ENCODE results near the gene ZNF681. TPM values are rescaled to one million over a fixed set of nuclear protein-coding genes. Genes with fewer than 3 reads are reported as not detected.

Gene ZNF681
- total and polyA plus RNA-seq, 2 of the 4 experiments (the other 2 are of a cell fraction): 0.15 to 0.54 TPM

DNA sequence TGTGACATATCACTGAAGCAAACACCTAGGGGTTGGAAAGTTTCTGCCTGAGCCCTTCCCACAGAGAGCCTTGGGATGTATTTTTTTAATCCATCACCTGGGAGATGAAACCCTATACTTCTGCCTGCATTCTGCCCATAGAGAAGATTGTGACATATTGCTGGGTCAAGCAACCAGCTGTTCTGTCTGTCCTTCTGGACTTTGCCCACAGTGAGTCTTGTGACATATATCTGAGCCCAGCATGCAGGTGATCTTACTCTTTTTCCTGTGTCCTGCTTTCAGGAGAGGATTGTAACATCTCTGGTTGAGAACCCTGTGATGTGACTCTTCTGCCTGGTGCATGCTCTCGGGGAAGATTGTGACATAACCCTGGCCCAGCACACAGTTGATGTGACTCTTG, 24.9 kb upstream of the ZNF681 start:
- Histone ChIP-seq H2BK5ac (ENCODE audit: low read depth, low read length, poor library complexity, severe bottlenecking) (no peak overlapping the region), H3K23ac (ENCODE audit: low read depth, low read length) (no peak overlapping the region), H3K79me1 (ENCODE audit: low read depth in 1 of 2, low read length in 2 of 2) (no peaks in the 10 kb centered on the region), H3K4ac (ENCODE audit: low read depth, low read length) (no peak overlapping the region), H4K91ac (ENCODE audit: insufficient read depth, low read depth, low read length) (no peak overlapping the region), H3K9me1 (ENCODE audit: insufficient read depth, low read length) (no peaks in the 10 kb centered on the region), H3K18ac (ENCODE audit: low read depth, low read length) (no peak overlapping the region), H3K27ac (ENCODE audit: insufficient read depth, low read length) (no peak overlapping the region), H2AK9ac (replicated peaks; ENCODE audit: low read depth, low read length, poor library complexity) (no peak overlapping the region), H2BK15ac (ENCODE audit: low read depth, low read length) (no peak overlapping the region), H3K9me3 (ENCODE audit: control insufficient read depth, insufficient read depth, low read length) (peaks cover 4% of the 10 kb centered on the region), H3K9ac (ENCODE audit: low read depth, low read length) (no peak overlapping the region), H3K27me3 (ENCODE audit: control insufficient read depth, insufficient read depth, low read length) (no peaks in the 10 kb centered on the region), H2AK5ac (ENCODE audit: low read depth, low read length) (no peak overlapping the region), H2BK120ac (ENCODE audit: low read depth, low read length) (no peak overlapping the region), H3K4me1 (ENCODE audit: control insufficient read depth, insufficient read depth, low read length) (no peaks in the 10 kb centered on the region), H3K4me3 (ENCODE audit: insufficient read depth, low read depth, low read length) (no peak overlapping the region), H2AFZ (replicated peaks; ENCODE audit: low read length, poor library complexity) (no peak overlapping the region), H4K8ac (ENCODE audit: low read depth in 2 of 2, low read length in 2 of 2) (no peak overlapping the region), H3K36me3 (ENCODE audit: control insufficient read depth, insufficient read depth, low read length) (no peaks in the 10 kb centered on the region), H3K14ac (replicated peaks; ENCODE audit: low read depth, low read length) (no peak overlapping the region), H4K5ac (ENCODE audit: low read depth, low read length) (no peak overlapping the region), H4K20me1 (ENCODE audit: insufficient read depth, low read length) (no peaks in the 10 kb centered on the region), H3K56ac (ENCODE audit: extremely low read depth, insufficient read depth, low read length) (no peak overlapping the region), H2BK20ac (ENCODE audit: low read depth, low read length) (no peak overlapping the region), H3K4me2 (ENCODE audit: low read depth, low read length) (no peak overlapping the region)
- in situ Hi-C loops (cut with MboI; ENCODE audit: low sequenced_read_pairs): no loop called here
- DNase-seq: no peak
- WGBS, 2 experiments (ENCODE audit: extremely low coverage in 2 of 2, insufficient read length in 1 of 2): no CpG with 5 or more reads among the region's 1 CpG
- CTCF ChIA-PET: no interaction called here
- intact Hi-C loops (cut with micrococcal nuclease): no loop called here
- POLR2A ChIA-PET (ENCODE audit: unreplicated experiment): no interaction called here
- ATAC-seq (ENCODE audit: low read depth): no peak
- dilution Hi-C loops (cut with HindIII; ENCODE audit: low sequenced_read_pairs, unreplicated experiment): no loop called here
- TF ChIP-seq MAFK (IDR thresholded peaks at IDR 0.05; ENCODE audit: low read depth, low read length) (no peak), SMC3 (IDR thresholded peaks at IDR 0.05; ENCODE audit: low read depth, low read length) (no peak), RAD21 (IDR thresholded peaks at IDR 0.05; ENCODE audit: low read length) (no peak), RCOR1 (IDR thresholded peaks at IDR 0.05; ENCODE audit: insufficient replicate concordance, low read length) (no peak), CHD1 (IDR thresholded peaks at IDR 0.05; ENCODE audit: low read depth, low read length) (no peak)
- BruUV-seq (replicated peaks): no TSS peak

Data from IMR-90 (cell line).